IMR-90 (cell line): ENCODE results near the gene C10orf62. TPM values are rescaled to one million over a fixed set of nuclear protein-coding genes. Genes with fewer than 3 reads are reported as not detected.
"Not testable (repeated sequence)": the region's sequence is repeated elsewhere in the genome, so short reads cannot be mapped to it uniquely, and the experiment has no call there.

Experiments
- ATAC-seq: fragments of 200-7000 bp; cut with Tn5 transposase; 2 replicates; pipeline ENCODE4 v1.9.1; 2020; ENCODE audit warnings: low read depth, mild to moderate bottlenecking, moderate library complexity
- BruUV-seq: library from RNA; stranded (reverse); fragments of 400-500 nt; replicated peaks from 2 replicates; lab custom pipeline; 2021; lab: Mats Ljungman, UMichigan
- CTCF ChIA-PET: fragments of 300-600 bp; formaldehyde crosslinking; extraction: SDS; loops from one replicate; lab custom pipeline; 2021; ENCODE audit warnings: antibody characterized with exemption; lab: Yijun Ruan, JAX
- POLR2A ChIA-PET: fragments of 300-600 bp; sonication (Branson Sonifier 250); formaldehyde crosslinking; loops from one replicate; lab custom pipeline; 2022; ENCODE audit warnings: antibody characterized with exemption; ENCODE audit not compliant: unreplicated experiment; lab: Charles Lee
- DNase-seq: peaks from one replicate; pipeline ENCODE4 v3.0.0; 2013
- H2AFZ ChIP-seq: replicated peaks from 2 replicates; pipeline ENCODE3; 2013; ENCODE audit warnings: low read length, mild to moderate bottlenecking; ENCODE audit not compliant: poor library complexity
- H2AK5ac ChIP-seq: 2 replicates; pipeline ENCODE4 v1.6.1; 2013; ENCODE audit warnings: low read depth, low read length, inconsistent platforms
- H2AK9ac ChIP-seq: replicated peaks from 2 replicates; pipeline ENCODE3; 2013; ENCODE audit warnings: mild to moderate bottlenecking, low read depth, low read length, moderate library complexity; ENCODE audit not compliant: poor library complexity
- H2BK120ac ChIP-seq: 2 replicates; pipeline ENCODE4 v1.6.1; 2013; ENCODE audit warnings: low read depth, low read length, inconsistent platforms
- H2BK15ac ChIP-seq: 3 replicates; pipeline ENCODE4 v1.6.1; 2013; ENCODE audit warnings: low read depth, low read length, inconsistent platforms
- H2BK20ac ChIP-seq: 2 replicates; pipeline ENCODE4 v1.6.1; 2013; ENCODE audit warnings: low read depth, mild to moderate bottlenecking, inconsistent platforms, low read length, moderate library complexity
- H2BK5ac ChIP-seq: 2 replicates; pipeline ENCODE4 v1.6.1; 2013; ENCODE audit warnings: mild to moderate bottlenecking, low read depth, low read length, inconsistent platforms; ENCODE audit not compliant: poor library complexity, severe bottlenecking
- H3K14ac ChIP-seq: replicated peaks from 2 replicates; pipeline ENCODE4 v1.6.1; 2013; ENCODE audit warnings: low read depth, low read length, inconsistent platforms
- H3K18ac ChIP-seq: 2 replicates; pipeline ENCODE4 v1.6.1; 2013; ENCODE audit warnings: low read depth, low read length, control low read depth
- H3K23ac ChIP-seq: 2 replicates; pipeline ENCODE4 v1.6.1; 2013; ENCODE audit warnings: low read depth, low read length, inconsistent platforms
- H3K27ac ChIP-seq: 2 replicates; pipeline ENCODE4 v1.5.1; 2013; ENCODE audit warnings: mild to moderate bottlenecking, control low read depth, low read length; ENCODE audit not compliant: insufficient read depth
- H3K27me3 ChIP-seq: 2 replicates; pipeline ENCODE4 v1.6.1; 2013; ENCODE audit warnings: low read length; ENCODE audit not compliant: control insufficient read depth, insufficient read depth
- H3K36me3 ChIP-seq: 2 replicates; pipeline ENCODE4 v1.6.1; 2013; ENCODE audit warnings: low read length, mixed read lengths; ENCODE audit not compliant: control insufficient read depth, insufficient read depth
- H3K4ac ChIP-seq: 2 replicates; pipeline ENCODE4 v1.6.1; 2013; ENCODE audit warnings: low read depth, low read length, inconsistent platforms
- H3K4me1 ChIP-seq: 2 replicates; pipeline ENCODE4 v1.6.1; 2013; ENCODE audit warnings: low read length, mixed read lengths; ENCODE audit not compliant: control insufficient read depth, insufficient read depth
- H3K4me2 ChIP-seq: 2 replicates; pipeline ENCODE4 v1.6.1; 2013; ENCODE audit warnings: low read depth, mild to moderate bottlenecking, control low read depth, low read length, moderate library complexity
- H3K4me3 ChIP-seq: 2 replicates; pipeline ENCODE4 v1.5.1; 2013; ENCODE audit warnings: low read depth, mild to moderate bottlenecking, control low read depth, low read length, moderate library complexity; ENCODE audit not compliant: insufficient read depth
- H3K56ac ChIP-seq: 2 replicates; pipeline ENCODE4 v1.6.1; 2013; ENCODE audit warnings: low read length, inconsistent platforms; ENCODE audit not compliant: insufficient read depth; ENCODE audit errors: extremely low read depth
- H3K79me1 ChIP-seq, 2 experiments: 2 replicates each; pipeline ENCODE4 v1.6.1; 2013; ENCODE audit warnings: low read length in 2 of 2, inconsistent platforms in 1 of 2, low read depth in 1 of 2
- H3K9ac ChIP-seq: 2 replicates; pipeline ENCODE4 v1.6.1; 2013; ENCODE audit warnings: low read depth, low read length, control low read depth
- H3K9me1 ChIP-seq: 2 replicates; pipeline ENCODE4 v1.6.1; 2013; ENCODE audit warnings: low read length, inconsistent platforms; ENCODE audit not compliant: insufficient read depth
- H3K9me3 ChIP-seq: 2 replicates; pipeline ENCODE4 v1.6.1; 2013; ENCODE audit warnings: low read length; ENCODE audit not compliant: control insufficient read depth, insufficient read depth
- H4K20me1 ChIP-seq: 2 replicates; pipeline ENCODE4 v1.6.1; 2013; ENCODE audit warnings: low read length, inconsistent platforms; ENCODE audit not compliant: insufficient read depth
- H4K5ac ChIP-seq: 2 replicates; pipeline ENCODE4 v1.6.1; 2013; ENCODE audit warnings: mild to moderate bottlenecking, low read depth, low read length, control low read depth
- H4K8ac ChIP-seq, 2 experiments: 2 replicates each; pipeline ENCODE4 v1.6.1; 2013; ENCODE audit warnings: low read depth in 2 of 2, low read length in 2 of 2, control low read depth in 1 of 2, inconsistent platforms in 1 of 2
- H4K91ac ChIP-seq: 2 replicates; pipeline ENCODE4 v1.6.1; 2013; ENCODE audit warnings: low read depth, low read length, inconsistent platforms; ENCODE audit not compliant: insufficient read depth
- WGBS, 2 experiments: methylation state at CpG; one replicate each; pipeline versions ENCODE4 v1.1.5 to v1.1.7; 2013; ENCODE audit warnings: missing lambda C conversion rate in 2 of 2; ENCODE audit not compliant: insufficient read length in 1 of 2; ENCODE audit errors: extremely low coverage in 2 of 2; 5-methylcytosine and 5-hydroxymethylcytosine counted together
- dilution Hi-C: fragments of 300-500 bp; cut with HindIII; formaldehyde crosslinking; loops from one replicate; pipeline ENCODE4 v1.14.3; 2018; ENCODE audit warnings: low sequenced_read_pairs; ENCODE audit not compliant: unreplicated experiment
- in situ Hi-C: fragments of 300-500 bp; cut with MboI; formaldehyde crosslinking; loops from 3 replicates; pipeline ENCODE4 v1.14.3; 2019; ENCODE audit warnings: low sequenced_read_pairs, inconsistent platforms, mixed read lengths
- intact Hi-C: fragments of 100-400 bp; cut with micrococcal nuclease; formaldehyde crosslinking; loops from 2 replicates; pipeline ENCODE4 v1.10.0; 2022
- polyA plus RNA-seq, 3 experiments: library from polyadenylated mRNA; depleted of rRNA; stranded (reverse); fragments of >200 nt; gene quantifications; 2 replicates each; pipeline ENCODE4 v1.2.3, GENCODE V29; 2012; ENCODE audit warnings: low replicate concordance in 1 of 3
- total RNA-seq: library from RNA; depleted of rRNA; stranded (reverse); fragments of >200 nt; gene quantifications from 2 replicates; pipeline ENCODE4 v1.2.3, GENCODE V29; 2012

C10orf62 gene
- total and polyA plus RNA-seq, 2 of the 4 experiments (the other 2 are of a cell fraction): not detected

DNA sequence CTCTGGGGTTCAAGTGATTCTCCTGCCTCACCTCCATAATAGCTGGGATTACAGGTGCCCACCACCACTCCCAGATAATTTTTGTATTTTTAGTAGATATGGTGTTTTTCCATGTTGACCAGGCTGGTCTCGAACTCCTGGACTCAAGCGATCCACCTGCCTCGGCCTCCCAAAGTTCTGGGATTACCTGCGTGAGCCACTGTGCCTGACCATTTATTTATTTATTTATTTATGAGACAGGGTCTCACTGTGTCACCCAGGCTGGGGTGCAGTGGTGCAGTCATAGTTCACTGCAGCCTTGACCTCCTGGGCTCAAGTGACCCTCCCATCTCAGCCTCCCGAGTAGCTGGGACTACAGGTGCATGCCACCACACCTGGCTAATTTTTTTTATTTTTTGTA, 35.2 kb upstream of the C10orf62 start:
- H2AK9ac ChIP-seq, H3K9me3 ChIP-seq, H2BK20ac ChIP-seq, ATAC-seq, H3K4ac ChIP-seq, H2BK15ac ChIP-seq, H3K56ac ChIP-seq, H3K4me3 ChIP-seq, H3K18ac ChIP-seq, H3K27ac ChIP-seq, H3K4me2 ChIP-seq, H3K36me3 ChIP-seq, H4K5ac ChIP-seq, H3K14ac ChIP-seq, BruUV-seq, H2AK5ac ChIP-seq, H4K91ac ChIP-seq, H4K20me1 ChIP-seq, H2BK5ac ChIP-seq, H2AFZ ChIP-seq, DNase-seq, H3K9me1 ChIP-seq, POLR2A ChIA-PET, H4K8ac ChIP-seq, dilution Hi-C loops, H3K23ac ChIP-seq, H3K9ac ChIP-seq, H3K27me3 ChIP-seq, H2BK120ac ChIP-seq: not testable (repeated sequence)
- Histone ChIP-seq H3K79me1 (peaks cover 5 to 39% of the 10 kb centered on the region in 2 experiments; a peak in 2 of 4 replicates), H3K4me1 (peaks cover 14% of the 10 kb centered on the region)
- in situ Hi-C loops (loop anchor here (5.0 kb wide), 1 partner anchor 92 kb away; no protein-coding TSS in a partner anchor), intact Hi-C loops (loop anchor here (5.0 kb wide), 1 partner anchor 147 kb away; no protein-coding TSS in a partner anchor)
- CTCF ChIA-PET: interaction anchor here (0.6 to 2.2 kb wide), 7 partner anchors 17 to 157 kb away, joined by 3 to 8 read pairs (median 3); no protein-coding TSS in a partner anchor
- no CpG with 5 or more reads among the region's 5 CpGs for WGBS, 2 experiments

DNA sequence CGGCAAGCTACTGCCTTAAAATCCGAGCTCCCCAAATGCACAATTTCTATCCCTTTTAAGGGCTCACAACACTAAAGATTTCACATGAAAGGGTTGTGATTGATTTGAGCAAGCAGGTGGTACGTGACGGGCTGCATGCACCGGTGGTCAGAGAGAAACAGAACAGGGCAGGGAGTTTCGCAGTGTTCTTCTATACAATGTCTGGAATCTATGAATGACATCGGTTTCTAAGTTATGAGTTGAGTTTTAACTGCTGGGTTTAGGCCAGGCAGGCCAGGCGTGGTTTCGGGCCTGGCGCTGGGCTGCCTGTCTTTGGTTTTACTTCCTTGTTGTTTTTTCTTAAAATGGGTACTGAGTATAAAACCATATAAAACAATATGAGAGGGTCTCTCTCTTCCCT, 34.0 kb upstream of the C10orf62 start:
- H2BK15ac ChIP-seq, H3K9me1 ChIP-seq, in situ Hi-C loops, H3K23ac ChIP-seq, H2AK5ac ChIP-seq, CTCF ChIA-PET, H3K18ac ChIP-seq, H3K9me3 ChIP-seq, H2AFZ ChIP-seq, DNase-seq, POLR2A ChIA-PET, H3K4me3 ChIP-seq, H3K56ac ChIP-seq, H3K14ac ChIP-seq, ATAC-seq, H3K9ac ChIP-seq, intact Hi-C loops, H3K4me1 ChIP-seq, H2AK9ac ChIP-seq, H3K4ac ChIP-seq, H3K27ac ChIP-seq, dilution Hi-C loops, H4K91ac ChIP-seq, BruUV-seq, H4K8ac ChIP-seq, H3K27me3 ChIP-seq, H3K36me3 ChIP-seq, H3K4me2 ChIP-seq, H2BK5ac ChIP-seq, H2BK20ac ChIP-seq, H4K5ac ChIP-seq, H2BK120ac ChIP-seq, H4K20me1 ChIP-seq: not testable (repeated sequence)
- no CpG with 5 or more reads among the region's 10 CpGs for WGBS, 2 experiments
- peaks cover 4 to 27% of the 10 kb centered on the region in 2 experiments; a peak in 2 of 4 replicates for H3K79me1 ChIP-seq
